ENCODE data around the gene C5orf46. TPM values are rescaled to one million over a fixed set of nuclear protein-coding genes. Genes with fewer than 3 reads are reported as not detected.
A peak's percentile ranks its signal among the peaks of the same experiment; 100 is the strongest.

Gene C5orf46
- total RNA-seq, 2 donors from 2014 or later: not detected

DNA sequence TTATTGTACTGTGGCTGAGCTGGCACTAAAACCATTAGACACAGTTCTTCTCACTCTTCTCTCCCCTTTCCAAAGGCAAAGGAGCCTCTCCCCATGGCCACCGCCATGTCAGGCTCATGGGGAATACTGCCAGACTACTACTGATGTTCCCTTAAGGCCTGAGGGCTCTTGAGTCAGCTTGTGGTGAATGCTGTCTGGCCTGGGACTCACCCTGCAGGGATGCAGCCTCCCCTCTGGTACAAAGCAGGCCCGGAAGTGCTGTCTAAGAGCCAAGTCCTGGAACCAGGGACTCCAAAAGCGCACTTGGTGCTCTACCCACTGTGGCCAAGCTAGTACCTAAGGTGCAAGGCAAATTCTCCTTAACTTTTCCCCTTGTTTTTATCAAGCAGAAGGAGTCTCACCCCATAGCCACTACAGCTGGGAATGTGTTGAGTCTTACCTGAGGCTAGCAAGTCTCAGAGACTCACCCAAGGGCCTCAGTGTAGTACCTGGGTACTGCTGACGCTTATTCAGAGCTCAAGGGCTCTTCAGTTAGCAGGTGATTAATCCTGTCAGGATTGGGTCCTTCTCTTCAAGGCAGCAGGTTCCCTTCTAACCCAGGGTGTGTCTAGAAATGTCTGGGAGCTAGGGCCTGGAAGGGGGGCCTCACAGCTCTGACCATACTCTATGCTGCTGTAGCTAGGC lies 33.2 kb upstream of the C5orf46 start:
- no peaks in the 10 kb centered on the region for H3K27me3 Mint-ChIP-seq (ENCODE audit: insufficient read depth)

DNA sequence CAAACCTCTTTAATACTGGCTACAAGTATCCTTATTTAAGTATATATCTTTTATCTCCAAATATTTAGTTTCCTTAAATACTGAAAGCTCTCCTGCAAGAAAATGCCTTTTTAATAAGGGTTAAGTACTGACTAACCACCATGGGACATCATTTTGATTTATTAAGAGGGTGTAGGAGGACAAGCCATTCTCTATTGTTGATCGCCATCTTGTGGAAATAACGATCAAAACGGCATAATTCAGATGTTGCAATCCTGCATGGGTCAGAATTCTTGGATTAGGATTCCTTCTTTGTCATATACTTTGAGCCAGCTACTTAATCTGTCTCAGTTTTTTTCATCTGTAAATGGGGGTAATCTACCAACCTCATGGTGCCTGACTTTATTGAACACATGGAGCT lies 28.7 kb upstream of the C5orf46 start:
- H3K4me3 ChIP-seq (ENCODE audit: low read length): no peak overlapping the region
- no peak overlapping the region for H3K9ac ChIP-seq (ENCODE audit: extremely low read depth, low read length, poor library complexity, severe bottlenecking)
- 9 to 15% methylated on average over 3 of the region's 3 CpGs for WGBS, 2 experiments (ENCODE audit: insufficient coverage in 1 of 2, insufficient read length in 1 of 2)
- no peak for DNase-seq
- H3K4me1 Mint-ChIP-seq: peaks cover 8% of the 10 kb centered on the region
- no peak overlapping the region for H3K4me3 Mint-ChIP-seq
- TF ChIP-seq, protein P1, sequence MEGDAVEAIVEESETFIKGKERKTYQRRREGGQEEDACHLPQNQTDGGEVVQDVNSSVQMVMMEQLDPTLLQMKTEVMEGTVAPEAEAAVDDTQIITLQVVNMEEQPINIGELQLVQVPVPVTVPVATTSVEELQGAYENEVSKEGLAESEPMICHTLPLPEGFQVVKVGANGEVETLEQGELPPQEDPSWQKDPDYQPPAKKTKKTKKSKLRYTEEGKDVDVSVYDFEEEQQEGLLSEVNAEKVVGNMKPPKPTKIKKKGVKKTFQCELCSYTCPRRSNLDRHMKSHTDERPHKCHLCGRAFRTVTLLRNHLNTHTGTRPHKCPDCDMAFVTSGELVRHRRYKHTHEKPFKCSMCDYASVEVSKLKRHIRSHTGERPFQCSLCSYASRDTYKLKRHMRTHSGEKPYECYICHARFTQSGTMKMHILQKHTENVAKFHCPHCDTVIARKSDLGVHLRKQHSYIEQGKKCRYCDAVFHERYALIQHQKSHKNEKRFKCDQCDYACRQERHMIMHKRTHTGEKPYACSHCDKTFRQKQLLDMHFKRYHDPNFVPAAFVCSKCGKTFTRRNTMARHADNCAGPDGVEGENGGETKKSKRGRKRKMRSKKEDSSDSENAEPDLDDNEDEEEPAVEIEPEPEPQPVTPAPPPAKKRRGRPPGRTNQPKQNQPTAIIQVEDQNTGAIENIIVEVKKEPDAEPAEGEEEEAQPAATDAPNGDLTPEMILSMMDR (conservative IDR thresholded peaks at IDR 0.05): peak; percentile 76
- no peaks in the 10 kb centered on the region for H3K4me1 ChIP-seq (ENCODE audit: control insufficient read depth, insufficient read depth, low read length)
- no peaks in the 10 kb centered on the region for H3K36me3 Mint-ChIP-seq (ENCODE audit: low read depth)
- no peak overlapping the region for H3K27ac ChIP-seq (ENCODE audit: low read depth, low read length)
- H3K27me3 ChIP-seq (ENCODE audit: control insufficient read depth, insufficient read depth, low read length, poor library complexity, severe bottlenecking): no peaks in the 10 kb centered on the region
- H3K9me3 Mint-ChIP-seq: peaks cover 2% of the 10 kb centered on the region
- peaks cover 3% of the 10 kb centered on the region for H3K9me3 ChIP-seq (ENCODE audit: control insufficient read depth, low read length)
- no peaks in the 10 kb centered on the region for H3K36me3 ChIP-seq (ENCODE audit: control insufficient read depth, insufficient read depth, low read length)
- no peak overlapping the region for H3K27ac Mint-ChIP-seq
- H3K27me3 Mint-ChIP-seq (ENCODE audit: insufficient read depth): peaks cover 2% of the 10 kb centered on the region

More for the DNA sequence above, 33.2 kb upstream of the C5orf46 start:
- H3K27ac ChIP-seq (ENCODE audit: low read depth, low read length): no peak overlapping the region
- Mint-ChIP-seq H3K9me3 (peaks cover 6% of the 10 kb centered on the region), H3K4me3 (no peak overlapping the region), H3K27ac (no peak overlapping the region), H3K36me3 (ENCODE audit: low read depth) (no peaks in the 10 kb centered on the region), H3K4me1 (peaks cover 5% of the 10 kb centered on the region)
- H3K27me3 ChIP-seq (ENCODE audit: control insufficient read depth, insufficient read depth, low read length, poor library complexity, severe bottlenecking): no peaks in the 10 kb centered on the region
- DNase-seq: no peak
- no peak overlapping the region for H3K9ac ChIP-seq (ENCODE audit: extremely low read depth, low read length, poor library complexity, severe bottlenecking)
- no peaks in the 10 kb centered on the region for H3K36me3 ChIP-seq (ENCODE audit: control insufficient read depth, insufficient read depth, low read length)
- no peaks in the 10 kb centered on the region for H3K4me1 ChIP-seq (ENCODE audit: control insufficient read depth, insufficient read depth, low read length)
- TF ChIP-seq, protein P1 (conservative IDR thresholded peaks at IDR 0.05): no peak
- H3K9me3 ChIP-seq (ENCODE audit: control insufficient read depth, low read length): peaks cover 3% of the 10 kb centered on the region
- 86 to 91% methylated on average over 4 of the region's 4 CpGs for WGBS, 2 experiments (ENCODE audit: insufficient coverage in 1 of 2, insufficient read length in 1 of 2)
- H3K4me3 ChIP-seq (ENCODE audit: low read length): no peak overlapping the region

DNA sequence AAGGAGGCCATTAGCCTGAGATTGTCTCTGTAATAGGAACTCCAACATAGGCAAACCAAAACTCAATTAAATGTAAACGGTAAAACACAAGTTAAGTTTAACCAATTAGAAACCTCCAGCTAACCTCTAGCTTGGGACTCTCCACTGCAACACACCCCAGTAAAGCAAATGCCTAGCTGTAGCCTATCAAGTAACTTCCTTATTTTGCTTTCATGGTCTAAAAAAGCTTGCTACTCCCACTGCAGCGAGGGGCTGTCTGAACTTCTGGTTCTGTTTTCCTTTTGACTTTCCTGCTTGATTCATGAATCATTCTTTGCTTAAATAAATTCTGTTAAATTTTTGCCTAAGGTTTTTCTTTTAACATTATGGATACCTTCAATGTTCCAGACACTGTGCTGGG lies 24.4 kb upstream of the C5orf46 start:
- H3K27me3 Mint-ChIP-seq (ENCODE audit: insufficient read depth): peaks cover 2% of the 10 kb centered on the region
- TF ChIP-seq, protein P1 (conservative IDR thresholded peaks at IDR 0.05): no peak

More for the DNA sequence above, 24.4 kb upstream of the C5orf46 start:
- H3K36me3 Mint-ChIP-seq (ENCODE audit: low read depth): no peaks in the 10 kb centered on the region
- Histone ChIP-seq H3K27ac (ENCODE audit: low read depth, low read length) (no peak overlapping the region), H3K27me3 (ENCODE audit: control insufficient read depth, insufficient read depth, low read length, poor library complexity, severe bottlenecking) (no peaks in the 10 kb centered on the region), H3K9me3 (ENCODE audit: control insufficient read depth, low read length) (no peaks in the 10 kb centered on the region), H3K36me3 (ENCODE audit: control insufficient read depth, insufficient read depth, low read length) (no peaks in the 10 kb centered on the region), H3K4me1 (ENCODE audit: control insufficient read depth, insufficient read depth, low read length) (no peaks in the 10 kb centered on the region), H3K9ac (ENCODE audit: extremely low read depth, low read length, poor library complexity, severe bottlenecking) (no peak overlapping the region), H3K4me3 (ENCODE audit: low read length) (no peak overlapping the region)
- WGBS, 2 experiments (ENCODE audit: insufficient coverage in 1 of 2, insufficient read length in 1 of 2): 81% methylated on average over 2 of the region's 2 CpGs; no CpG with 5 or more reads in 1 of the 2 experiments
- no peak overlapping the region for H3K4me3 Mint-ChIP-seq
- H3K27ac Mint-ChIP-seq: no peak overlapping the region
- peaks cover 3% of the 10 kb centered on the region for H3K4me1 Mint-ChIP-seq
- H3K9me3 Mint-ChIP-seq: no peaks in the 10 kb centered on the region
- no peak for DNase-seq
